SU-DHL-6 (cell line): ENCODE data around the gene RIOX2.

Experiments used
- H2AFZ ChIP-seq: fragments of 200-600 bp; sonication (generic); 2 replicates; pipeline ENCODE4 v1.6.1; 2014; ENCODE audit warnings: low read depth, mild to moderate bottlenecking, moderate library complexity, mixed read lengths, antibody characterized with exemption, low read length; ENCODE audit not compliant: severe bottlenecking
- H3F3A ChIP-seq: fragments of 200-600 bp; shearing (Covaris generic); 2 replicates; pipeline ENCODE4 v1.6.0; 2016; ENCODE audit warnings: antibody characterized with exemption, mild to moderate bottlenecking; ENCODE audit not compliant: insufficient read depth
- H3K27ac ChIP-seq: fragments of 200-600 bp; sonication (generic); 2 replicates; pipeline ENCODE4 v1.5.1; 2016; ENCODE audit warnings: low read depth, mild to moderate bottlenecking, low read length, moderate library complexity, mixed read lengths
- H3K27me3 ChIP-seq: fragments of 200-600 bp; sonication (generic), shearing (Covaris generic); 2 replicates; pipeline ENCODE4 v1.6.0; 2014; ENCODE audit warnings: mild to moderate bottlenecking, low read length
- H3K36me3 ChIP-seq: fragments of 200-600 bp; sonication (generic); 2 replicates; pipeline ENCODE4 v1.6.1; 2014; ENCODE audit warnings: mild to moderate bottlenecking, low read length, mixed read lengths
- H3K4me2 ChIP-seq: fragments of 300-600, 200-600 bp; shearing (Covaris generic), sonication (generic); 2 replicates; pipeline ENCODE4 v1.6.0; 2014; ENCODE audit warnings: low read length, low read depth, mild to moderate bottlenecking; ENCODE audit not compliant: poor library complexity, severe bottlenecking
- H3K4me3 ChIP-seq: fragments of 200-600 bp; sonication (generic); 2 replicates; pipeline ENCODE4 v1.5.1; 2014; ENCODE audit warnings: antibody characterized with exemption, low read length, mild to moderate bottlenecking, mixed read lengths; ENCODE audit not compliant: insufficient read depth, poor library complexity, severe bottlenecking
- H3K79me2 ChIP-seq: fragments of 200-600 bp; sonication (generic); 2 replicates; pipeline ENCODE4 v1.6.1; 2014; ENCODE audit warnings: mild to moderate bottlenecking, low read length, moderate library complexity; ENCODE audit not compliant: insufficient read depth
- H3K9ac ChIP-seq: fragments of 200-600 bp; sonication (generic); 2 replicates; pipeline ENCODE4 v1.7.0; 2014; ENCODE audit warnings: mild to moderate bottlenecking, low read length
- H3K9me2 ChIP-seq: fragments of 200-600 bp; sonication (generic); replicated peaks from 2 replicates; pipeline ENCODE4 v1.6.1; 2014; ENCODE audit warnings: low read length; ENCODE audit not compliant: insufficient read depth
- H3K9me3 ChIP-seq: fragments of 200-600 bp; sonication (generic); 2 replicates; pipeline ENCODE4 v1.6.1; 2014; ENCODE audit warnings: low read length, mixed read lengths; ENCODE audit not compliant: insufficient read depth
- H4K20me1 ChIP-seq: fragments of 200-600 bp; sonication (generic); 2 replicates; pipeline ENCODE4 v1.6.1; 2014; ENCODE audit warnings: low read depth, mild to moderate bottlenecking, antibody characterized with exemption, low read length, moderate library complexity, mixed read lengths
- CTCF ChIP-seq: fragments of 200-600 bp; sonication (generic); IDR thresholded peaks from one replicate; pipeline ENCODE4 v1.5.1; 2017; ENCODE audit warnings: antibody characterized with exemption, mild to moderate bottlenecking, low read length, moderate library complexity; ENCODE audit not compliant: insufficient read depth, poor library complexity, severe bottlenecking
- EZH2phosphoT487 ChIP-seq: fragments of 200-600 bp; sonication (generic), shearing (Covaris generic); conservative IDR thresholded peaks from 2 replicates; pipeline ENCODE4 v1.6.1; 2018; ENCODE audit warnings: mild to moderate bottlenecking, antibody characterized with exemption, low read length, moderate library complexity, mixed read lengths

RIOX2 gene

GRCh38 chr3:97990624-97991292, 18.5 kb upstream of the RIOX2 start:
- H3K9me3 ChIP-seq = no peaks in the 10 kb centered on the region
- H3K4me2 ChIP-seq = no peak overlapping the region
- no peaks in the 10 kb centered on the region for H3K27me3 ChIP-seq
- no peak overlapping the region for H3K9ac ChIP-seq
- H3F3A ChIP-seq = no peaks in the 10 kb centered on the region
- no peak overlapping the region for H3K4me3 ChIP-seq
- H3K36me3 ChIP-seq = no peaks in the 10 kb centered on the region
- no peaks in the 10 kb centered on the region for H3K79me2 ChIP-seq
- H3K27ac ChIP-seq = no peak overlapping the region
- no peak overlapping the region for H2AFZ ChIP-seq
- H4K20me1 ChIP-seq = no peaks in the 10 kb centered on the region
- no peaks in the 10 kb centered on the region for H3K9me2 ChIP-seq
- TF ChIP-seq EZH2phosphoT487 (no peak), CTCF (no peak)

- H3K9ac ChIP-seq = no peak overlapping the region
- no peaks in the 10 kb centered on the region for H4K20me1 ChIP-seq
- no peak overlapping the region for H3K27ac ChIP-seq
- H2AFZ ChIP-seq = no peak overlapping the region
- no peaks in the 10 kb centered on the region for H3K9me3 ChIP-seq
- TF ChIP-seq CTCF (no peak), EZH2phosphoT487 (no peak)
- no peak overlapping the region for H3K4me3 ChIP-seq
- no peaks in the 10 kb centered on the region for H3K36me3 ChIP-seq
- H3K9me2 ChIP-seq = no peaks in the 10 kb centered on the region
- no peaks in the 10 kb centered on the region for H3K27me3 ChIP-seq
- H3K4me2 ChIP-seq = no peak overlapping the region
- H3F3A ChIP-seq = no peaks in the 10 kb centered on the region
- no peaks in the 10 kb centered on the region for H3K79me2 ChIP-seq
Measured at GRCh38 chr3:97988784-97989568, 16.7 kb upstream of the RIOX2 start.

GRCh38 chr3:97987306-97987705, 15.1 kb upstream of the RIOX2 start:
- no peaks in the 10 kb centered on the region for H3K79me2 ChIP-seq
- no peaks in the 10 kb centered on the region for H3K9me3 ChIP-seq
- no peak overlapping the region for H3K4me3 ChIP-seq
- no peak overlapping the region for H2AFZ ChIP-seq
- TF ChIP-seq EZH2phosphoT487 (no peak), CTCF (no peak)
- H3K36me3 ChIP-seq = no peaks in the 10 kb centered on the region
- H4K20me1 ChIP-seq = no peaks in the 10 kb centered on the region
- no peaks in the 10 kb centered on the region for H3K9me2 ChIP-seq
- H3K4me2 ChIP-seq = no peak overlapping the region
- no peak overlapping the region for H3K9ac ChIP-seq
- H3F3A ChIP-seq = no peaks in the 10 kb centered on the region
- H3K27me3 ChIP-seq = no peaks in the 10 kb centered on the region
- no peak overlapping the region for H3K27ac ChIP-seq
